Activated T-cell treated with anti-CD3 and anti-CD28 coated beads, Interleukin-2, amount 50 U/mL, for 72 hours (primary cell): ENCODE results near the gene CT47C1. TPM values are rescaled to one million over a fixed set of nuclear protein-coding genes. Genes with fewer than 3 reads are reported as not detected.

Experiments used
- ATAC-seq, 2 donors: fragments of 150-1000 bp; cut with Tn5 transposase; replicated peaks in 1 of 2; 2 replicates each; pipeline ENCODE4 v1.10.0; 2021; ENCODE audit warnings: moderate library complexity in 2 of 2, mild to moderate bottlenecking in 1 of 2
- DNase-seq, 2 donors: peaks; one replicate each; pipeline ENCODE4 v3.0.0; 2021 to 2022; ENCODE audit warnings: mixed read lengths in 1 of 2
- H3K27ac Mint-ChIP-seq: one replicate; pipeline ENCODE4 v1.8.0; 2022; ENCODE audit warnings: mild to moderate bottlenecking, moderate library complexity, mixed read lengths
- H3K27me3 Mint-ChIP-seq: one replicate; pipeline ENCODE4 v1.8.0; 2022; ENCODE audit warnings: low read depth, mixed read lengths
- H3K36me3 Mint-ChIP-seq, 2 donors: one replicate each; pipeline ENCODE4 v1.8.0; 2022; ENCODE audit warnings: mixed read lengths in 2 of 2, mild to moderate bottlenecking in 1 of 2; ENCODE audit not compliant: insufficient read depth in 2 of 2
- H3K4me1 Mint-ChIP-seq: one replicate; pipeline ENCODE4 v1.8.0; 2022; ENCODE audit warnings: low read depth, mixed read lengths
- H3K4me3 Mint-ChIP-seq, 2 donors: one replicate each; pipeline ENCODE4 v1.8.0; 2022; ENCODE audit warnings: mild to moderate bottlenecking in 2 of 2, mixed read lengths in 2 of 2, moderate library complexity in 2 of 2
- H3K9me3 Mint-ChIP-seq, 2 donors: one replicate each; pipeline ENCODE4 v1.8.0; 2022; ENCODE audit warnings: mixed read lengths in 2 of 2
- total RNA-seq, 2 donors: library from RNA; stranded (reverse); gene quantifications; one replicate each; pipeline ENCODE4 v1.2.3, GENCODE V29; 2022

CT47C1 gene
- total RNA-seq, 2 donors from 2014 or later = not detected

DNA sequence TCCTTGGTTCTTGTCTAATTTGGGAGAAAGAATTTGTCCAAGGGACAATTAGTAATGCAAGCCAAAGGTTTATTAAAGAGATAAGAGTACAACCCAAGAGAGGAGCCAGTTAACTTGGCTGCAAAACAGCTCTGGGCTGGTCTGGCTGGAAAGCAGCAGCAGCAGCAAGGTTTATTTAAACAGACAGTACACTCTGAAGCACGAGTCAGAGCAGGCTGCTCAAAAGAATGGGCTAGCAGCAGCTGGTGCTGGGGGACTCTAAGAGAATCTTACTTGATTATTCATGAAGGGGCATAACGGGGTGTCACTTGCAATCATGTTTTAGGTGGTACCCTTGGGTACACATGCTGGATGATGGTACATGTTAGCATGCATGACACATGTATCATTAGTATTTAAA lies 17.1 kb upstream of the CT47C1 start:
- Mint-ChIP-seq H3K27me3 (peaks cover 53% of the 10 kb centered on the region), H3K4me3 (no peak overlapping the region)
- DNase-seq = no peak

DNA sequence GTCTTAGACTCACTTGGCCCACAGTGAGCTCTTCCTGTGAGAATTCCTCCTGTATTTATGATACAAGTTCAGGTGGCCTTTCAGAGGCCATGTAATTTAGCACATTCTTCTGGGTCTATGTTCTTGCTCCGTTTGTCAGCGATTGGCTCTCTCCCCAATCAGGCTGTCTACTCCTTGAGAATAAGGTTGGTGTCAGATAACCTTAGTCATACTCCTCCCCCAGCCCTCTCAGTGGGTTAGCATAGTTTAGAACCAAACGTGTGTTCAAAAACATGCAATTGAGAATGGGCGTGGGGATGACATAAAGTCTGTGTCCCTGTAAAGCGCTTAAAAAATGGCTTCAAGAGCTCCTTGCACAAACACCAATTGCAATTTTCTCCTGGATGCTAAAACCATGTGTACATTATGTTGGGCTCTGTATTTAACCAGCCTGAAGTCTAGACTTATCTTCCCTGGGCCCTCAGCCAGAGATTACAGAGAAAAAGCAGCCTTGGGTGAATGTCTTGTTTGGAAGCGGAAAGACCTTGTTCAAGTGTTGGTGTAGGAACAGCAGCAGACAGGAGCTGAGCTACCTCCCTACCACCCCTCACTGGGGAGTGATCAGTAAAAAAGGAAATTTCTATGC lies 9.9 kb upstream of the CT47C1 start:
- no peaks in the 10 kb centered on the region for H3K9me3 Mint-ChIP-seq
- no peaks in the 10 kb centered on the region for H3K4me1 Mint-ChIP-seq
- no peak overlapping the region for H3K4me3 Mint-ChIP-seq
- peaks cover 27% of the 10 kb centered on the region for H3K27me3 Mint-ChIP-seq
- no peaks in the 10 kb centered on the region for H3K36me3 Mint-ChIP-seq
- H3K27ac Mint-ChIP-seq = no peak overlapping the region
- DNase-seq (no peak), ATAC-seq (no peak)

More for the DNA sequence above, 17.1 kb upstream of the CT47C1 start:
- ATAC-seq = no peak
- Mint-ChIP-seq H3K9me3 (no peaks in the 10 kb centered on the region), H3K36me3 (no peaks in the 10 kb centered on the region), H3K27ac (no peak overlapping the region), H3K4me1 (no peaks in the 10 kb centered on the region)

GRCh38 chrX:119063428-119063827 lies 9.4 kb upstream of the CT47C1 start:
- DNase-seq = no peak
- peaks cover 27% of the 10 kb centered on the region for H3K27me3 Mint-ChIP-seq

GRCh38 chrX:119067023-119067739 lies 5.6 kb upstream of the CT47C1 start:
- DNase-seq = peak; percentile 51 to 52
- Mint-ChIP-seq H3K27me3 (peaks cover 14% of the 10 kb centered on the region), H3K9me3 (no peaks in the 10 kb centered on the region), H3K4me3 (no peak overlapping the region), H3K27ac (no peak overlapping the region), H3K36me3 (no peaks in the 10 kb centered on the region), H3K4me1 (no peaks in the 10 kb centered on the region)
- ATAC-seq = peak; percentile 77 to 78

More at GRCh38 chrX:119063428-119063827, 9.4 kb upstream of the CT47C1 start:
- no peaks in the 10 kb centered on the region for H3K9me3 Mint-ChIP-seq
- H3K27ac Mint-ChIP-seq = no peak overlapping the region
- H3K4me3 Mint-ChIP-seq = no peak overlapping the region
- H3K36me3 Mint-ChIP-seq = no peaks in the 10 kb centered on the region
- no peak for ATAC-seq
- H3K4me1 Mint-ChIP-seq = no peaks in the 10 kb centered on the region

DNA sequence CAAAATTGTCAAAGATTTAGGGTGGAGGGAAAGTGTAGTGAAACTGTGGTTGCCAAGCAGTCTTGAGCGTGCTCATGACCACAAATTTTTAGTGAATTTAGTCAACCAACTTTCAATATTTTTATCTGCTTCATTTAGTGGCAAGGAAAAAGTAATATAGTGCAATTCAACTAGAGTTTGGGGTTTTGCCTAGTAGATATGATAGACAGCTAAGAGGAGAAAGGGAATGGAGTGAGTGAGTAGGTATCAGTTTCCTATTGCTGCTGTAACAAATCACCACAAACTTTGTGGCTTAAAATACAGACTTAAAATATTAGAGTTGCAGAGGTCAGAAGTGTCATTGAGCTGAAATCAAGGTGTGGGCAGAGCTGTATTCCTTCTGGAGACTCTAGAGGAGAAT lies 3.7 kb upstream of the CT47C1 start:
- Mint-ChIP-seq H3K4me1 (no peaks in the 10 kb centered on the region), H3K4me3 (no peak overlapping the region)
- peak; percentile 71 to 72 for ATAC-seq

GRCh38 chrX:119069762-119070161 lies 3.0 kb upstream of the CT47C1 start:
- no peak for DNase-seq
- peaks cover 5% of the 10 kb centered on the region for H3K27me3 Mint-ChIP-seq
- no peak overlapping the region for H3K4me3 Mint-ChIP-seq
- no peak for ATAC-seq
- no peaks in the 10 kb centered on the region for H3K4me1 Mint-ChIP-seq
- H3K9me3 Mint-ChIP-seq = no peaks in the 10 kb centered on the region
- no peak overlapping the region for H3K27ac Mint-ChIP-seq
- no peaks in the 10 kb centered on the region for H3K36me3 Mint-ChIP-seq

More for the DNA sequence above, 3.7 kb upstream of the CT47C1 start:
- Mint-ChIP-seq H3K9me3 (no peaks in the 10 kb centered on the region), H3K27me3 (peaks cover 11% of the 10 kb centered on the region), H3K36me3 (no peaks in the 10 kb centered on the region), H3K27ac (no peak overlapping the region)
- DNase-seq = no peak

DNA sequence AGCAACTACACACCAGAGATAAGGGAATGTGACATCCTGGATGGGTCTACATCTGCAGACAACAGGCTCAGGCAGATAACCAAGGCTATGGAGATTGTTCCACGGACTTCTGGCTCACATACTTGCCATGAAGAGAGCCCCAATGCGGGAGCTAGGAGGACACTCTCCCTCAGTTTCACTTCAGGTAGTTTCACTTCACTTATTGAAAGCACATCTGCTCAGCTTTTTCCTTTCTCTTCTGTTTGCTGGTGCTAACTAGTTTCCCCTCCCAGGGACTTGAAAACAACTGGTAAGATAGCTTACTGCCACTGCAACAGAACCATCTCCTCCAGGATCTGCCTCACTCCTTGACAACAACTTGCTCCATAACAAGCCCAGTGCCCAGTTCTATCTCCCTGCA lies 1.4 kb upstream of the CT47C1 start:
- DNase-seq = no peak
- ATAC-seq = no peak
- Mint-ChIP-seq H3K36me3 (no peaks in the 10 kb centered on the region), H3K9me3 (no peaks in the 10 kb centered on the region), H3K4me3 (no peak overlapping the region), H3K4me1 (no peaks in the 10 kb centered on the region), H3K27ac (no peak overlapping the region), H3K27me3 (no peaks in the 10 kb centered on the region)

- no peak overlapping the region for H3K4me3 Mint-ChIP-seq
- no peak overlapping the region for H3K27ac Mint-ChIP-seq
- DNase-seq = no peak
- ATAC-seq = no peak
- no peaks in the 10 kb centered on the region for H3K4me1 Mint-ChIP-seq
- no peaks in the 10 kb centered on the region for H3K36me3 Mint-ChIP-seq
- no peaks in the 10 kb centered on the region for H3K9me3 Mint-ChIP-seq
- H3K27me3 Mint-ChIP-seq = peaks cover 7% of the 10 kb centered on the region
These were observed 560 bp downstream of the CT47C1 start for GRCh38 chrX:119073200-119073905.

- Mint-ChIP-seq H3K4me1 (no peaks in the 10 kb centered on the region), H3K36me3 (no peaks in the 10 kb centered on the region), H3K27me3 (peaks cover 11% of the 10 kb centered on the region), H3K4me3 (no peak overlapping the region), H3K9me3 (no peaks in the 10 kb centered on the region), H3K27ac (no peak overlapping the region)
- ATAC-seq (no peak), DNase-seq (no peak)
These were observed 1.1 kb downstream of the CT47C1 start for GRCh38 chrX:119073911-119074310.

- Mint-ChIP-seq H3K9me3 (no peaks in the 10 kb centered on the region), H3K4me1 (no peaks in the 10 kb centered on the region), H3K27me3 (peaks cover 21% of the 10 kb centered on the region), H3K36me3 (no peaks in the 10 kb centered on the region), H3K27ac (no peak overlapping the region), H3K4me3 (no peak overlapping the region)
- ATAC-seq = no peak
- DNase-seq = no peak
These were observed 2.7 kb downstream of the CT47C1 start for GRCh38 chrX:119075270-119076025.

DNA sequence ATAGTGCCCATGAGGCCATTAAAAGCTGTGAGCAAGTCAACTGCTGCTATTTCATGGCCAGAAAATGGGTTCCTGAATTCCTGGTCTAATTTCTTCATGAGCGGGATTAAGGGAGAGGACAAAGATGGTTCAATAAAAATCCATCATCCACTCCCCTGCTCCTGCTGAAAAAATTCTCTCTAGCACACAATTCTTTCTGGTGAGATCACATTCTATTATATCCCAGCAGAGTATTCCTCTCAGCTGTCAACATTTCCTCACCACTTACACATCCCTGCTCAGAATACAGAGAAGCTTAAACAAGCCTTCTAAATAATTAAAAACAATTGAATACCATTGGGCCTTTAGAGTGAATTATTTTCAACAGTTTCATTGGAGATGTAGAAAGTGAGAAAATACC lies 9.5 kb downstream of the CT47C1 start:
- H3K9me3 Mint-ChIP-seq = no peaks in the 10 kb centered on the region

GRCh38 chrX:119084766-119085165 lies 12.0 kb downstream of the CT47C1 start:
- no peaks in the 10 kb centered on the region for H3K4me1 Mint-ChIP-seq
- ATAC-seq (no peak), DNase-seq (no peak)
- no peak overlapping the region for H3K4me3 Mint-ChIP-seq
- H3K27ac Mint-ChIP-seq = no peak overlapping the region
- no peaks in the 10 kb centered on the region for H3K9me3 Mint-ChIP-seq
- H3K36me3 Mint-ChIP-seq = no peaks in the 10 kb centered on the region
- peaks cover 27% of the 10 kb centered on the region for H3K27me3 Mint-ChIP-seq

More for the DNA sequence above, 9.5 kb downstream of the CT47C1 start:
- Mint-ChIP-seq H3K27me3 (peaks cover 42% of the 10 kb centered on the region), H3K27ac (no peak overlapping the region), H3K4me3 (no peak overlapping the region), H3K36me3 (no peaks in the 10 kb centered on the region), H3K4me1 (no peaks in the 10 kb centered on the region)
- DNase-seq (no peak), ATAC-seq (no peak)

DNA sequence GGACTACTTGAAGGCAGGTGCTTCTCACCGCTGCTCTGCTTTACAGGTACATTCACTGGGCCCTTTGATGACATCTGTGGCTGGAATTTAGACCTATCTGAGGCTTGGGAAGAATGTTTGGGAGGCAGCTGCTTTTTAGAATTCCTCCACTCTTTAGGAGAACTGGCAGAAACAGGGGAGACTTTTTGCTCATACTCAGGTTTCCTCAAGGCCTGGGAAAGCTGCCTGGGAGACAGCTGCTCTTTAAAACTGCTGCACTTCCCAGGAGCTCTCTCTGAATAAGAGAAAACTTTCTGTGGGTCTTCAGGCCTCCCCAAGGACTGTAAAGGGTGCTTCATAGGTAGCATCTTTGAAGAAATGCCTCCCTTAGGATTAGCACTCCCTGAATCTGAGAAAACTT lies 14.3 kb downstream of the CT47C1 start:
- Mint-ChIP-seq H3K4me3 (no peak overlapping the region), H3K36me3 (no peaks in the 10 kb centered on the region)
- no peak for ATAC-seq

More for the DNA sequence above, 14.3 kb downstream of the CT47C1 start:
- Mint-ChIP-seq H3K27me3 (peaks cover 37% of the 10 kb centered on the region), H3K4me1 (no peaks in the 10 kb centered on the region), H3K27ac (no peak overlapping the region), H3K9me3 (no peaks in the 10 kb centered on the region)
- DNase-seq = no peak
